ENCODE data around the gene KIAA0513. TPM values are rescaled to one million over a fixed set of nuclear protein-coding genes. Genes with fewer than 3 reads are reported as not detected.

Gene KIAA0513
- total RNA-seq, 1 donor from 2014 or later, result 0.62 TPM

- POLR2A ChIA-PET, result no interaction called here
- H3K4me3 Mint-ChIP-seq, result no peak overlapping the region
- ATAC-seq (ENCODE audit: low read depth) (no peak), DNase-seq (no peak)
- H3K9me3 Mint-ChIP-seq, result no peaks in the 10 kb centered on the region
- H3K36me3 Mint-ChIP-seq (ENCODE audit: low read depth), result no peaks in the 10 kb centered on the region
- CTCF ChIA-PET, result no interaction called here
- H3K4me1 Mint-ChIP-seq, result no peaks in the 10 kb centered on the region
- TF ChIP-seq CTCF (IDR thresholded peaks at IDR 0.05), result no peak
- intact Hi-C loops (cut with micrococcal nuclease), result no loop called here
- H3K27me3 Mint-ChIP-seq, result peaks cover 6% of the 10 kb centered on the region
- H3K27ac Mint-ChIP-seq, result no peak overlapping the region
Observed at GRCh38 chr16:85094812-85095211, 67.2 kb downstream of the KIAA0513 start.

GRCh38 chr16:85096921-85097320, 69.3 kb downstream of the KIAA0513 start:
- no peak for TF ChIP-seq CTCF (IDR thresholded peaks at IDR 0.05)
- no peak overlapping the region for H3K4me3 Mint-ChIP-seq
- no peaks in the 10 kb centered on the region for H3K36me3 Mint-ChIP-seq (ENCODE audit: low read depth)
- DNase-seq (no peak), ATAC-seq (ENCODE audit: low read depth) (no peak)
- peaks cover 6% of the 10 kb centered on the region for H3K27me3 Mint-ChIP-seq
- no peaks in the 10 kb centered on the region for H3K4me1 Mint-ChIP-seq
- CTCF ChIA-PET, result no interaction called here
- intact Hi-C loops (cut with micrococcal nuclease), result no loop called here
- POLR2A ChIA-PET, result no interaction called here
- H3K9me3 Mint-ChIP-seq, result no peaks in the 10 kb centered on the region
- no peak overlapping the region for H3K27ac Mint-ChIP-seq

- DNase-seq (no peak), ATAC-seq (ENCODE audit: low read depth) (no peak)
- CTCF ChIA-PET, result no interaction called here
- POLR2A ChIA-PET, result no interaction called here
- Mint-ChIP-seq H3K9me3 (no peaks in the 10 kb centered on the region), H3K4me1 (no peaks in the 10 kb centered on the region), H3K36me3 (ENCODE audit: low read depth) (no peaks in the 10 kb centered on the region), H3K27ac (no peak overlapping the region), H3K27me3 (peaks cover 6% of the 10 kb centered on the region), H3K4me3 (no peak overlapping the region)
- no peak for TF ChIP-seq CTCF (IDR thresholded peaks at IDR 0.05)
- intact Hi-C loops (cut with micrococcal nuclease), result no loop called here
Observed at GRCh38 chr16:85098565-85098964, 71.0 kb downstream of the KIAA0513 start.

- Mint-ChIP-seq H3K4me1 (peaks cover 11% of the 10 kb centered on the region), H3K36me3 (ENCODE audit: low read depth) (no peaks in the 10 kb centered on the region), H3K27ac (no peak overlapping the region), H3K4me3 (no peak overlapping the region), H3K9me3 (no peaks in the 10 kb centered on the region), H3K27me3 (peaks cover 3% of the 10 kb centered on the region)
- intact Hi-C loops (cut with micrococcal nuclease), result no loop called here
- DNase-seq (no peak), ATAC-seq (ENCODE audit: low read depth) (no peak)
- POLR2A ChIA-PET, result no interaction called here
- no peak for TF ChIP-seq CTCF (IDR thresholded peaks at IDR 0.05)
- CTCF ChIA-PET, result no interaction called here
Observed at GRCh38 chr16:85100265-85100664, 72.7 kb downstream of the KIAA0513 start.

GRCh38 chr16:85101956-85102630, 74.5 kb downstream of the KIAA0513 start:
- H3K4me3 Mint-ChIP-seq, result no peak overlapping the region
- H3K4me1 Mint-ChIP-seq, result peaks cover 14% of the 10 kb centered on the region
- peaks cover 3% of the 10 kb centered on the region for H3K27me3 Mint-ChIP-seq
- intact Hi-C loops (cut with micrococcal nuclease), result no loop called here
- TF ChIP-seq CTCF (IDR thresholded peaks at IDR 0.05), result no peak
- POLR2A ChIA-PET, result no interaction called here
- no peaks in the 10 kb centered on the region for H3K9me3 Mint-ChIP-seq
- no peak for ATAC-seq (ENCODE audit: low read depth)
- no peaks in the 10 kb centered on the region for H3K36me3 Mint-ChIP-seq (ENCODE audit: low read depth)
- no peak for DNase-seq
- CTCF ChIA-PET, result no interaction called here
- no peak overlapping the region for H3K27ac Mint-ChIP-seq
